Fibroblast of skin of scalp (primary cell): ENCODE measurements around the gene PRMT7. TPM values are rescaled to one million over a fixed set of nuclear protein-coding genes. Genes with fewer than 3 reads are reported as not detected.

Source experiments
- DNase-seq: peaks from one replicate; pipeline ENCODE4 v3.0.0-alpha.2; 2013
- polyA plus RNA-seq, 2 experiments: library from polyadenylated mRNA; unstranded; fragments of 120-200 nt; gene quantifications; one replicate each; pipeline ENCODE4 v1.2.1, GENCODE V29; 2013; ENCODE audit not compliant: insufficient read length in 2 of 2

Gene PRMT7
- polyA plus RNA-seq (2013, experiment 1 of 2; ENCODE audit: insufficient read length) = 23.2 TPM
- 21.2 TPM for polyA plus RNA-seq (2013, experiment 2 of 2; ENCODE audit: insufficient read length)

DNA sequence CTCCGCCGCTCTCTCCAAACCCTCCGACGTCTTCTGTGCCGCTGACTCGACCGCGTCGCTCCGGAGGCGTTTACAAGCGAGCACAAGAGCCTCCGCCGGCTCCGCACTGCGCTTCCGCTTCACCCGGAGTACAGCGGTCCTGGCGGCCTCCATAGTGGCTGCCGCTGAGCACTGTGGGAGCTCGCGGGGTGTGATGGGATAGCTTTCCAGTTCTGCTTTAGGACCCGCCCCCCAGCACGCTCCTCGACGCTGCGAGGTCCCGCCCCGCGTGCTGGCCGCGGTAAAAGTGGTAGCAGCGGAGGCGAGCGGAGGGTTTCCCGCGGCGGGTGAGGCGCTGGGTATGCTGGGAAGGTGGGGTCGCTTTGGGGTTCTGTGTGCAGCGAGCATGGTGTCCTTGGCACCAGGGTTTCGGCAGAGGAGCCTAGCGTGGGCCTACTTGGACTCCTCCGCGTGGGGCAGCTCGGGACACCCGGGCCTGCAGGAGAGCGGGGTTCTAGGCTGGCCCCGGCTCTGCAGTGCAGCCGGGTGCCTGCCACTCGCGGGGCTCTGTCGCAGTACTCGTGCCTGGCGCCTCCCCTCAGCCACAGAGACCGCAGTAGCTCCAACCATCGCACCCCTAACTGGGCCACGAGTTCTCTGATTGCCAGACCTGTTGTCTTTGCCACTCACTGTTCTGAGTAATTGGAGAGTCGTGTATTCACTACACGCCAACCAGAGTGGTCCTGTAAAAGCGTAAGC lies at the start of gene PRMT7, which contains the start of gene SLC7A6OS:
PRMT7 (plus strand) TSS at position 246 of the 738 bp plus-strand sequence. CDS start 4,961 bp downstream, outside the sequence.
SLC7A6OS (minus strand) TSS at position 173 of the 738 bp plus-strand sequence; CDS start at position 153, 20 bp downstream.
- peak; percentile 88 for DNase-seq

GRCh38 chr16:68263559-68264127 lies 47.2 kb upstream of the PRMT7 start:
- no peak for DNase-seq

DNA sequence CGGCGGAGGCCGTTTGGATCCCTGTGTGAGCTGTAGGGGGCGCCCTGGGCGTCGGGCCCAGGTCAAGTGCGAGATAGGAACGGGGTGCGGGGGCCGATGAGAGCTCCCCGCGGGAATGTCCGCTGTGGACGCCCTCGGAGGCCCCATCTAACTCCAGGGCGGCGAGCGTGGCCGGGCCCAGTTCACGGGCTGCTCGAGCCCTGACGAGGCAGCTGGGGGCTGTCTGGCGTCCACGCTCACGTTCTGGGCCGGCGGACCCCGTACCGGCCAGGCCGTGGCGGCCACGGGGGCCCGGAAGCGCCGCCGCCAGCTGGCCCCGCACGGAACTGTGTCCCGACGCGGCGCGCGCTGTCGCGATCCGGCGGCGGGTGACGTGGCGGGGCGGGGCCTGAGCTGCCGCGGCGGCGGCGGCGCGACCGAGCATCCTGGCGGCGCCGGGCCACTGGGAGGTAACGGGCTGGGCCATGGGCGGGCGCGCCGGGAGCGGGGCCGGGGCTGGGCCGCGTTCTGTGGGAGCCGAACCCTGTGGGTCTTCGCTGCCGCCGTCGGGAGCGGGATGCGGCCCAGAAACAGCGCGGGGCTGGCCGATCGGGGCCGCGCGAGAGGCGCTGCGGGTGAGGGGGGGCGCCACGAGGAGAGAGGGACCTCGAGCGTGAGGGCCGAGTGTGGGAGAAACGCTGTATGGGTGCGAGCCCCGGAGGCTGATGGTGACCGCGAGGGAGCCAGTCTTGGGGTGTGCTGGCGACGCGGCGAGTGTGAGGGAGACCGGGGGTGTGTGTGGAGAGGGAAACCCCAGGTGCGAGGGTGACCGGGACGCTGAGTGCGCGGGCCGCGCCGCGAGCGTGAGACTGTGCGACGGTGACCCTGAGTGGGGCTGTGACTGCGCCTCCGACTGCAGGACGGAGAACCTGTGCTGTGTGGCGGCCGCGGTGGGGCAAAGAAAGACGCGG lies 46.4 kb upstream of the PRMT7 start, which contains the start of gene SLC7A6:
SLC7A6 (plus strand) TSS at position 399 of the 950 bp plus-strand sequence. CDS start 10,201 bp downstream, outside the sequence.
- peak; percentile 83 for DNase-seq

DNA sequence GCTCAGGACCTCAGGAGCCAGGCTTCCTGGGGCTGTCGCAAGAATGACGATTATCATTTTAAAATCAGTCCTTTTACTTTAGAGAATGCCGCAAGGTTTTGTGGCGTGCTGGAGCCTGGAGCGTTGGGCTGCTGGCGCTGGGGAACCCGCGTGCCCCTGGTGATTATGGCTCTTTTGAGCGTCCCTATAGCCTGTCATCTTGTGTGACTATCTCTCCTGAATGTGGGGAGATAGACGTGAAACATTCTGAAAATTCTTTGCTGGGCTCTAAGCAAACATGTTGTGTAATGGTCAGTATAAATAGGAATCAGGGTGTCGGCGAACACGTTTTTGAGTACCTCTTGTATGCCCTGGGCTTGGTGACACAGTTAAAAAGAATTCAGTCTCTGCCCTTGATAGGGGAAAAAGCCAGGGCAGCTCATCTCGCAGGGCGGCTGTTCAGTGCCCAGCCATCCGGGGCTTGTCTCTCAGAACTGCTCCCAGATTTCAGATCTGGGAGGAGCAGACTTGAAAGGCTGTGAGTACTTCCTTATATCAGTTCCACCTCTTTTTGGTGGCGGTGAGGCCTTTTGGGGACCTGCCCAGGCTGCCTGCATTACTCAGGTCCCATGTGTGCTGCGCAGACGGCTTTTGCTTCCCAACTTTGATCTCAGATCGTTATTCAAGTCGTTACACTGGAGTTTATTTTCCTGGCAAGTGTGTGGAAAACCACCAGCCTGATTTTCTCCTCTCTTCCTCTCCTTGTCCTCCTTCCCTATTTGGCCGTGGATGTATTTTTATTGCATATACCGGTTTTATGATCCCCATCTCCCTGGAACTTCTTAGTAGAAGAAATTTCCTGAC lies 45.5 kb upstream of the PRMT7 start:
- peak; percentile 79 for DNase-seq

DNA sequence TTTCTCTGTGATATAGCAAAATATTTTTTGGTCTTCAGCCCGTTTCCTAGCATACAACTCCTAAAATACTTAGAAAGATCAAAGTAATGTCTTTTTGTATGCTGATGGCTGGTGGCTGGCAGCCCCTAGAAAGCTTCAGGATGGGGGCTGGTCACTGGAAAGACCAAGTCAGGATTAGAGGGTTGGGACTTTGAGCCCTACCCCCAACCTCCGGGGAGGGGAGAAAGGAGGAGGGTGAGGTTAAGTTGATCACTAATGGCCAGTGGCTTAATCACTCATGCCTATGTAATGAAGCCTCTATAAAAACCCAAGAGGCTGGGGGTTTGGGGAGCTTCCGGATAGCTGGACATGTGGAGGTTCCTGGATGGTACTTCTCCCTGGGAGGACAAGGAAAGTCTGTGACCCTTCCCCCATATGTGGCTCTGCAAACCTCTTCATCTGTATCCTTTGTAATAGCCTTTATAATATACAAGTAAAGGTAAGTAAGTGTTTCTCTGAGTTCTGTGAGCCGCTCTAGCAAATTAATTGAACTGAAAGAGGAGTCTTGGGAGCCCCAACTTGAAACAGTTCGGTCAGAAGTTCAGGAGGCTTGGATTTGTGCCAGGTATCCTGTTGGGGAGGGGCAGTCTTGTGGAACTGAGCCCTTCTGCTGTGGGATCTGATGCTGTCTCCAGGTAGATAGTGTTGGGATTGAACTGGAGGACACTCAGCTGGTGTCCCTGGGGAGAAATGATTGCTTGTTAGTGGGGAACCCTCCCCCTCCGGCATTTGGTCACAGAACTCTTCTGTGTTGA lies 43.0 kb upstream of the PRMT7 start:
- DNase-seq = no peak

GRCh38 chr16:68269793-68270192 lies 41.0 kb upstream of the PRMT7 start:
- DNase-seq = no peak

- no peak for DNase-seq
Measured at GRCh38 chr16:68270353-68270752, 40.5 kb upstream of the PRMT7 start.

DNA sequence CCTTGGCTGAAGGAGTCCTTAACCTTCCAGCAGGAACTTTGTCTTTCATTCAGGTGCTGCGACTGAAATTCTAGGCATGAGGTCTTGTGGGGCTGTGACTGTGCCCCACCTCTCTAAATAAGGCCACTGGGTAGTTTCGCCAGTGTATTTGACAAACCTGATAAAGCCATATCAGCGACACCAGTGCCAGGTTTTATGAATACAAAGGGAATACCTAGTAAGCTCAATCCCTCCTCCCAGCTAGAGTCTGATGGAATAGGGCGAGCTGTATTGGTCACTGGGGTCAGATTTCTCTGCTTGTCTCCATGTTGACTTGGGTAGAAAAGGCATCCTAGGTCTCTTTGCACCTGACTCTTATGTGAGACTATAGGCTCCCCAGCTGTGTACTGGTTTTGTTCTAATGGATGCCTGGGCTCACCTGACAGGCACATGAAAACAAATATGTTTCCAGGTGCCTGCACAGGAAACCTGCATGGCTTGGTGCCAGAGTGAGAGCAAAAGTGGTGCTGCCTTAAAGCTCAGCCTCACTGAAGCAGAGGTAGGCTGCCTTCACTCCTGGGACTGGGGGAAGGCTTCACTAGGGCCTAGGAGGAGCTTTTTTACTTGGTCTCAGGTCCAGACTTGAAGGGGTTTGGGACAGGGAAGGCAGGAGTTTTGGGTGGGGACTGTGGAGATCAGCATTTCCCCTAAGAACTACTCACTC lies 38.2 kb upstream of the PRMT7 start:
- no peak for DNase-seq

DNA sequence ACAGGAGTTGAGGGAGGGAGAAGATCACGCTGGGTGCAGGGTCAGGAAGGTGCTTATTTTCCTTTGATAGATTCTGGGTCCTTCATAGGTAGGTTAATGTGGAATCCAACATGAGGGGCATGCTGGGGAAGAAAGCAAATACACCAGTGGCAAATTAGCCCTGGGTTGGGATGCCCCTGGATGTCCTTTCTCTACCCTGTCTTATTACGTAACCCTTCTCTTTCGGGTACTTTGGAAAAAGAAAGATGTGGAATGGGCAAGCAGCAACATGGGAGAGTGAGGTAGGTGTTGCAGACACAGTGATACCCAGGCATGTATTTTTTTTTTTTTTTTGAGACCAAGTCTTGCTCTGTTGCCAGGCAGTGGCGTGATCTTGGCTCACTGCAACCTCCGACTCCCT lies 37.4 kb upstream of the PRMT7 start:
- DNase-seq = no peak

DNA sequence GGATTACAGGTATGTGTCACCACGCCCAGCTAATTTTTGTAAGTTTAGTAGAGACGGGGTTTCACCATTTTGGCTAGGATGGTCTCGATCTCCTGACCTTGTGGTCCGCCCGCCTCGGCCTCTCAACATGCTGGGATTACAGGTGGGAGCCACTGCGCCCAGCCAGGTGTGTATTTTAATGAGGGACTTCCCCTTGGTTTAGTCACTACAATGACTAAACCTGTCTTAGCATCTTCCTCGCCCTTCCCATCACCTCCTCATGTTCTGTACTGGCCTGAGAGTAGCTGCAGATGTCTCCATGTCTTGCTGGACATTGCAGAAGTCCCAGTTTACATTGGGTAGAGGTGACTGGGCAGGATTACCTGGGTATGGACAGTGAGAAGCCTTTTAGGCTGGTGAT lies 36.9 kb upstream of the PRMT7 start:
- no peak for DNase-seq

DNA sequence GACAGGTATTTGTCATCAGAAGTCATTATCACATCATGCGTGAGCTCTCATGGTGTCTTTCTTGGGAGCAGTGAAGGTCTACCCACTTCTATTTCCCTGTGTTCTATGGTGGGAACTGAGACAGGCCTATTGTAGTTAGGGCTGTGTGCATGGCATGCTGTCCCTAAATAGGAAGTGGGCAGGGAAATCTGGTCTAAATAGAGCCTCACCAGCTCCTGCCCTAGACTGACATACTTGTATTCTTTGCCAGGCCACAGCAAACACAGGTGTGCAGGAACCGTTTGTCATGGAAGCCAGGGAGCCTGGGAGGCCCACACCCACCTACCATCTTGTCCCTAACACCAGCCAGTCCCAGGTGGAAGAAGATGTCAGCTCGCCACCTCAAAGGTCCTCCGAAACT lies 36.4 kb upstream of the PRMT7 start:
- DNase-seq = no peak

GRCh38 chr16:68275611-68276191 lies 35.1 kb upstream of the PRMT7 start:
- DNase-seq = no peak

DNA sequence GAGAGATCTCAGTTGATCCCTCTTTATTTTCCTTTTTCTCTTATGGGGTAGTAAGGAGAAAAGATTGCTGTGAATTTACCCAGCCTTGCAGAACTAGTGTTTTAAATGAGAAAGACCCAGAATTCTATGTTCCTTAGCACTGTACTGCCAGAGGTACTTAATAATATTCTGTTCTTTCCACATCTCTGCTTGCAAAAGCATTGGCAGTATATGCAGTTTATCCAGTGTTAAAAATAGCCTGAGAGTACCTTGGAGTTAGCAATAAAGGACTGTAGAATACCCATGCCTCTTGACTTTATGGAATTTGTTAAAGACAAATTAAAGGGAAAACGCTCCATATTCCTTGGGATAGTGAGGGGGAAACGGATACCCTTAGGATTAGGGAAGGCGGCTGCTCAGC lies 34.6 kb upstream of the PRMT7 start:
- DNase-seq = no peak

DNA sequence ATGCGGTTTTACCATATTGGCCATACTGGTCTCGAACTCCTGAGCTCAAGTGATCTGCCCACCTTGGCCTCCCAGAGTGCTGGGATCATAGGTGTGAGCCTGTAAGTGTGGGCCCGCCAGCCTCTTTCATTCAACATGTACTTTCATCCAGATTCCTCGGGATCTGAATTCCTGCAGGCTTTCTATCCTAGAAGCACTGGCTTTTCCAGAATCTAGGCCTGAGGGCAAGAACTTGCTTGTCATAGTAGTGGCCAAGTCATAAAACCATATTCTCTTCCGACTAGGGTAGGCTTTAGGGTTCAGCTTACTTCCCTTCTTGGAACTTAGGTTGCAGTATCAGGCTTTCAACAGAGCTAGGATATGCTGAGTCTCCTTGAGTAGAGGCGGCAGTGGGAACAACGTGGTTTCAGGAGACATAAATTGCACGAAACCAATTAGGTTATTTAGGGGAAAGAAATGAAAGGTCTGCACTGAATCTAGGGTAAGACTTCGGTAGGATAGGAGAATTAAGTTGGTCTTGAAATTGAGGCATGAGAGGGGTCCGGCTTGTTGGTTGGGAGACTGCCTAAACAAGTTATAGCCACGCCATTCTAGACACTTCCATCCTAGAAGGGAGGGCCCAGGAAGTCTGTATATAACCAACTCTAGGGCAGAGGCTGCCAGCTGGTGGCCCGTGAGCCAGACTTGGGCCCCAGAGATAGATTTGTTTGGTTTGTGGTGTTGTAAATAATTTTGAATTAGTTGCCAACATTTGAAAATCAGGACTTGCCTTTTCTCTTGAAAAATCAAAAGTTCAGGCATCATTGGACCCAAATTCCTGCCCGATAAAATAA lies 30.9 kb upstream of the PRMT7 start:
- no peak for DNase-seq

DNA sequence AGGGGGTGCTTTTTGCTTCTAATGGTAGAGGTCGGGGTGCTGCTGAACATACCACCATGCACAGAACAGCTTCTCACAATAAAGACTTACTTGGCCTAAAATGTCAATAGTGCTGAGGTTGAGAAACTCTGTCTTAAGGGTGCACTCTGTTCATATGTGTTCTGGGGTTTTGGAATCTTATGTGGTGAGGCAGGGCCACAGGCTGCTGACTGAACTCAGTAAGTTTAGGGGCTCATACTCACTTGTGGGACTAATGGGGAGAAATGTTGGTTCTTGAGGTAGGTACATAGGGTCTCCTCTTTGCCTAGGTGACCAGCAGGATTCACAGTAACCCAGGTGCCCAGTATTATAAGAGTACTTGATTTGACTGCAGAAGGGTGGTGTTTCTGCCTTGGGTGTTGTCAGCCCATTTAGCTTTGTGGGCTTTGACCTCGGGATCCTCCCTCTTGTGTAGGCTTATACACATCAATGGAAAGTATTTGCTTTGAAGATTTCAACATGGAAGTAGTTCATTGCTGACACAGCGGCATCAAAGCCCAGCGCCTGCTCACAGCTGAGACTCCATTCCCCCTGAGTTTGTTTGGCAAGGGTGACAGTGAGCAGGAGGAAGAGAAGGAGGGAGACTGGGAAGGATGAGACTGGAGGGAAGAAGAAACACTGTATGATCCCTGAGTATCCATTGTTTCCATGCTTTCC lies 29.3 kb upstream of the PRMT7 start:
- no peak for DNase-seq

- DNase-seq = no peak
Measured at GRCh38 chr16:68282064-68282452, 28.8 kb upstream of the PRMT7 start.

DNA sequence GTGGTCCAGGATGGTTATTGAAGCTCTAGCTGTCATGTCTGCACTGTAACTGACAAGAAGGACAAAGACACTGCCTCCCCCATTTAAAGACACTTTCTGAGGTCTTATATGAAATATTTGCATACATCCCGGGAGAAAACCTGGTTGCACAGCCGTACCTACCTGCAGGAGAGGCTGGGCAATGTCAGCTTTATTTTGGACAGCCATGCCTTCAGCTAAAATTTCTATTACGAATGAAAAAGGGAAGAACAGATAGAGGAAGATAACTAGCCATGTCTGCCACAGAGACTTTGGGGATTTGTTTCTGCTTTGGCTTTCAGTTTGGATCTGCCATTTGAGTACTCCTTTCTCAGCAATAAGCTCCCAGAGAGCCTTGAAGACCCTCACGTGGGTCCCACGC lies 27.5 kb upstream of the PRMT7 start:
- DNase-seq = no peak
